Uterus (tissue), 2 donors: ENCODE data around the gene ANG.

ENCODE experiments used
- CTCF ChIP-seq, 4 experiments: fragments of 200-600 bp in 2 of 4; fragments of 450-650 bp in 2 of 4; sonication (generic) in 2 of 4; IDR thresholded peaks; one replicate each; pipeline ENCODE4 v1.5.1; 2016 to 2019; ENCODE audit warnings: antibody characterized with exemption in 4 of 4, mild to moderate bottlenecking in 2 of 4, moderate library complexity in 1 of 4
- POLR2A ChIP-seq, 2 donors: fragments of 450-650 bp; IDR thresholded peaks; one replicate each; pipeline ENCODE4 v1.6.1; 2016; ENCODE audit warnings: antibody characterized with exemption in 2 of 2, mild to moderate bottlenecking in 1 of 2, moderate library complexity in 1 of 2

DNA sequence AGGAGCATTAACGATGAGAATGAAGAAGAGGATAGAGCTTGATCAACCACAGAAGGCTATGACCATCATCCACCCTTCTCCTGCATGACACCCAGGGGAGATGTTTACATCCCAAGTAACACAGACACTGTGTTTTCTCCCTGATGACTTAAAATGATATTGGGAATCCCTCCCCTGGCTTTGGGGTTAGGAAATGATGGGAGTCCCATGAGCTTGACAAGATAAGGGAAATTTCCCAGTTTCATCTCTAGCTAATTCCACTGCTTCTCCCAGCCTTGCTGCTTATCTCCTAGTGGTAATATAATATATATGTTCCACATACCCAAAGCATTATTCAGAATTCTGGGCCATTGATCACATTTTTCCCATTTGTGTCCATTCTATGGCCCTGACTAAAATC lies 43.1 kb upstream of the ANG start:
- TF ChIP-seq POLR2A (IDR thresholded peaks at IDR 0.05): no peak
- no peak for TF ChIP-seq CTCF (IDR thresholded peaks at IDR 0.05)
